ENCODE measurements around the gene PHF5A.
A peak's percentile ranks its signal among the peaks of the same experiment; 100 is the strongest.
"Not testable (repeated sequence)": the region's sequence is repeated elsewhere in the genome, so short reads cannot be mapped to it uniquely, and the experiment has no call there.

PHF5A gene

GRCh38 chr22:41446639-41447434 lies 21.7 kb downstream of the PHF5A start, which contains the start of gene TOB2:
TOB2 (minus strand) TSS chr22:41446801; CDS start chr22:41437345, 9,456 bp downstream.
- peak; percentile 85 for DNase-seq (ENCODE audit: low read depth)
- peak within 1 kb of the TSS; percentile 99 for H3K4me3 ChIP-seq (ENCODE audit: low read length)
- TF ChIP-seq, protein P1, sequence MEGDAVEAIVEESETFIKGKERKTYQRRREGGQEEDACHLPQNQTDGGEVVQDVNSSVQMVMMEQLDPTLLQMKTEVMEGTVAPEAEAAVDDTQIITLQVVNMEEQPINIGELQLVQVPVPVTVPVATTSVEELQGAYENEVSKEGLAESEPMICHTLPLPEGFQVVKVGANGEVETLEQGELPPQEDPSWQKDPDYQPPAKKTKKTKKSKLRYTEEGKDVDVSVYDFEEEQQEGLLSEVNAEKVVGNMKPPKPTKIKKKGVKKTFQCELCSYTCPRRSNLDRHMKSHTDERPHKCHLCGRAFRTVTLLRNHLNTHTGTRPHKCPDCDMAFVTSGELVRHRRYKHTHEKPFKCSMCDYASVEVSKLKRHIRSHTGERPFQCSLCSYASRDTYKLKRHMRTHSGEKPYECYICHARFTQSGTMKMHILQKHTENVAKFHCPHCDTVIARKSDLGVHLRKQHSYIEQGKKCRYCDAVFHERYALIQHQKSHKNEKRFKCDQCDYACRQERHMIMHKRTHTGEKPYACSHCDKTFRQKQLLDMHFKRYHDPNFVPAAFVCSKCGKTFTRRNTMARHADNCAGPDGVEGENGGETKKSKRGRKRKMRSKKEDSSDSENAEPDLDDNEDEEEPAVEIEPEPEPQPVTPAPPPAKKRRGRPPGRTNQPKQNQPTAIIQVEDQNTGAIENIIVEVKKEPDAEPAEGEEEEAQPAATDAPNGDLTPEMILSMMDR (conservative IDR thresholded peaks at IDR 0.05; ENCODE audit: low read depth, low read length), result no peak

DNA sequence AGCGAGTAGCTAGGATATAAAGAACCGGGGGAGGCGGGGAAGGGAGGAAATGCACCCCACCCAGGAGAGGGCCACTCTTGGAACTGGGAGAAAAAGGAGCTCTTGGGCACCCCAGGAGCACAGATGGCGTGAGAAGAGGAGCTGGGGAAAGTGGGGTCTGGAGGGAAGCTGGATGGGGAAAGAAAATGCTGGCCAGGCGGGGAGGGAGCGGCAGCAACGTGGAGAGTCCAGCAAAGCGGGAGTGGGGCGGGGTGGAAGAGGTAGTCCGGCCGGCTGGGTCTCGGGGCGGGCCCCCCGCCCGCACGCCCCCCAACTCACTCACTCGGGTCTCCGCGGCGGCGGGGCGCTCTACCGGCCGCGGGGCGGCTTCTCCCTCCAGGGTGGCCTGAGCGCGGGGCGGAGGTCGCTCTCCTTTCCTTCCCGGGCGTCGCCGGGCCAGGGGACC lies 22.4 kb downstream of the PHF5A start:
- TF ChIP-seq, protein P1 (conservative IDR thresholded peaks at IDR 0.05; ENCODE audit: low read depth, low read length), result no peak
- H3K4me3 ChIP-seq (ENCODE audit: low read length), result peak overlapping the region; percentile 99
- no peak for DNase-seq (ENCODE audit: low read depth)

GRCh38 chr22:41445129-41446056 lies 23.1 kb downstream of the PHF5A start:
- peak overlapping the region; percentile 99 for H3K4me3 ChIP-seq (ENCODE audit: low read length)
- no peak for DNase-seq (ENCODE audit: low read depth)
- TF ChIP-seq, protein P1 (conservative IDR thresholded peaks at IDR 0.05; ENCODE audit: low read depth, low read length), result no peak

DNA sequence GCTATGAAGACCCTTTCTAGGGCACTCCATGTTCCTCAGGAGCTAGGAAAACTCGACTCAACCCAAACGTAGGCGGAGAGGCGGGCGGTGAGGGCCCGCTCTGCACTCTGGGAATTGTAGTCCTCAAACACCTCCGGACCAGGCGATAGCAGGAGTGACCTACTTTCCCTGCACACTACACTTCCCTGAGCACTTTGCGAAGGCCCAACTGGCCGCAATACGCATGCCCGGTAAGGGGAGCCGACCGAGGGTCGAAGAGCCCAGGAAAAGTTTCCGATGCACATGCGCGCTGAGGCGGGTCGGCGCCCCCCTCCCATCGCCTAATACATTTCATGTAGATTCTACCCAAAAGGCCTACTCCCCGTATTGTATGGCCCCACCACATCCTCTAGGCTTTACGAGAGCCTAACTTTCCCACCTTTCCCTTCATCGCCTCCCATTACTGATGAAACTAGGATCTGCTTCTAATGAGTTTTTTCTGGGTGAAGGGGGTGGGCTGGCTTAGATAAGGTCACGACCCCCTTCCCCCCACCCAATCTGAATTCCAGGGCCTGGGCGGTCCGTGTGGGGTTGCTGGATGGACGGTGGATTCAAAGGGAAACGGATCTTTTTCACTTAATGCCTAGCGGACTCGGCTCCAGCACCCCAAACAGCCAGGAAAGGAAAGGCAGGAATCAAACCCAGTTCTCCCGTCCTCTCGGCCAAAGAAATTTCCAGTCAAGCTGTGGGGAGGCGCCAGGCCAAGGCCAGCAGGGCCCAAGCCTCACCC lies 23.9 kb downstream of the PHF5A start:
- H3K4me3 ChIP-seq (ENCODE audit: low read length), result peak overlapping the region; percentile 99
- TF ChIP-seq, protein P1 (conservative IDR thresholded peaks at IDR 0.05; ENCODE audit: low read depth, low read length), result no peak
- peak; percentile 93 for DNase-seq (ENCODE audit: low read depth)

DNA sequence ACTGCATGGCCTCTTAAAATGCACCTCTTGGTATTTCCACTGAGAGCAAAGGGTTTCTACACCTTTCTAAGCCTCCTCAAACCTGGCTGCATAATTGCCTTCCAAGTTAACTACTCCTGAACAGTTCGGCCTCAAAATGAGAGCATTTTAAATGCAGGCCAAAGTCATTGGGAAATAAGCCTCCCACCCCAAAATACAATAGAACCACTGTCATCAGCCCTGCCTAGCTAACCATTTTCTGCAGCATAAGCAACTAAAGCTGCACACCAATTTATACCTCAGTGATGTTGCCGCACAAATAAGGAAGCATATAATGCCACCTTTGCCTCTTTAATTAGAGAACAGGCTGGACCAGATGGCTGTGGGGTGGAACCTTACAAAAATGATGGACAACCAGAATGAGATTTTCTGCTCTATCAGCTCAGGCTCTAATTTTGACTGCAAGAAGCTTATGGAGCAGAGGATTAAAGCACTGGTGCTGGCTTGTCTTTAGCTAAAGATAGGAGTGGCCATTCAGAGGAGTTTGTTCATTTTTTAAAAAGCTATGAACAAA lies 26.2 kb downstream of the PHF5A start:
- DNase-seq (ENCODE audit: low read depth), result no peak
- TF ChIP-seq, protein P1 (conservative IDR thresholded peaks at IDR 0.05; ENCODE audit: low read depth, low read length), result no peak
- no peak overlapping the region for H3K4me3 ChIP-seq (ENCODE audit: low read length)

GRCh38 chr22:41440511-41440910 lies 28.0 kb downstream of the PHF5A start:
- DNase-seq (ENCODE audit: low read depth); H3K4me3 ChIP-seq (ENCODE audit: low read length): not testable (repeated sequence)
